Urothelium cell line (cell line): ENCODE data around the gene SPATA33.

Source experiments
- DNase-seq: peaks from one replicate; pipeline ENCODE4 v3.0.0; 2011; ENCODE audit warnings: low spot score, mixed read lengths
- FAIRE-seq: peaks from 2 replicates; lab custom pipeline; 2011; peaks lifted over from hg19 to GRCh38; lab: Jason Lieb, UNC

Gene SPATA33

GRCh38 chr16:89657442-89658220 lies at the start of gene SPATA33, which contains the start of gene CHMP1A:
SPATA33 (plus strand) TSS chr16:89657836; CDS start chr16:89657912, 76 bp downstream.
CHMP1A (minus strand) TSS chr16:89657708; CDS start chr16:89657588, 120 bp downstream.
- FAIRE-seq (peak; percentile 91), DNase-seq (peak; percentile 99)

GRCh38 chr16:89607937-89608740 lies 49.5 kb upstream of the SPATA33 start:
- FAIRE-seq (no peak), DNase-seq (no peak)

GRCh38 chr16:89610108-89610453 lies 47.6 kb upstream of the SPATA33 start:
- no peak for FAIRE-seq
- DNase-seq = no peak

DNA sequence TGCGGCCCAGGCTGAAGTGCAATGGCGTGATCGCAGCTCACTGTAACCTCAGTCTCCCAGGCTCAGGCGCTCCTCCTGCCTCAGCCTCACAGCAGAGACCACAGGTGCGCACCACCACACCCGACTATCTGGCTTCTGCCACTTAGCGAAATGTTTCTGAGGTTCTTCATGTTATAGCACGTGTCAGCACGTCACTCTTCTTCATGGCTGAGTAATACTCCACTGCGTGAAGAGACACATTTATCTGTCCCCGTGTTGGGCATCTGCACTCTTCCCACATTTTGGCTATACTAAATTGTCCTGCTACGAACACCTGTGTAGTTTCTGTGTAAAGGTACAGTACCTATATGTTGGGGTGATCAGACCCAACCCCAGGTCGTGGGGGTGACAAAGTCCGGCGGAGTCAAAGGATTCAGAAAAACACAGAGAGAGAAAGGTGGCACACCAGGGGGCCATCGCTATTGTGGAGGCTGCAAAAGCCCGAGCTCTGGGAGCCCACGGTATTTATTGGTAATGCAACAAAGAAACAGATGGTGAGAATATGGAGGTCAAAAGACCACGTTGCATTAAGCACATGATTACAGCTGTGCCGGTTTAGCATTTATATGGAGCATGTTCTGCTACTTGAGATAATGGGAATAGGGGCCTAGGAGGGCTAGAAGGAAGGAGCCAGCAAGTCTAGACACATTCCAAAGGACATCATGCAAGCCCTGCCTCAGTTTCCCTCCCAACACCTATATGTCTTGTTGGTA lies 45.0 kb upstream of the SPATA33 start:
- no peak for FAIRE-seq
- no peak for DNase-seq

GRCh38 chr16:89613231-89613953 lies 44.2 kb upstream of the SPATA33 start, which contains the start of gene DPEP1:
DPEP1 (plus strand) TSS chr16:89613642; CDS start chr16:89630411, 16,769 bp downstream.
- FAIRE-seq = no peak
- DNase-seq = no peak

GRCh38 chr16:89613954-89614459 lies 43.6 kb upstream of the SPATA33 start:
- no peak for DNase-seq

GRCh38 chr16:89615176-89615575 lies 42.5 kb upstream of the SPATA33 start:
- FAIRE-seq (no peak), DNase-seq (no peak)

More at GRCh38 chr16:89613954-89614459, 43.6 kb upstream of the SPATA33 start:
- FAIRE-seq = no peak

DNA sequence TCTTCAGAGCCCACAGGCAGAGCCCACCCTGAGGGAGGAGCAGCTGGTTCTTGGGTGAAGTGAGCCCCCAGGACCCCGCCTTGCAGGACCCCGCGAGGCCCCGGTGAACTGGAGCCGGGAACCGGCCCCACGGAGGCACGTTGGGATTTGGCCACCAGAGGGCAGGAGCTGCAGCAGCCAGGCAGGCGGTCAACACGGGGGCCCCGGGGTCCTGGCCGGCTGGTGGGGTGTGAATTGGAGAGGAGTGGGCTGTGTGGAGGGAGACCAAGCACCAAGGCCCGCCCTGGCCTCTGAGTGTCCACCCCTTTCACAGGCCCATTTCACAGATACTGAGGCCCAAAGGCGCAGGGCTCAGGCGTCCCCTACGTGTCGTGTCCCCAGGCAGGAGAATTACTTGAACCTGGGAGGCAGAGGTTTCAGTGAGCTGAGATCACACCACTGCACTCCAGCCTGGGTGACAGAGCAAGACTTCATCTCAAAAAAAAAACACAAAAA lies 42.0 kb upstream of the SPATA33 start:
- DNase-seq = no peak

DNA sequence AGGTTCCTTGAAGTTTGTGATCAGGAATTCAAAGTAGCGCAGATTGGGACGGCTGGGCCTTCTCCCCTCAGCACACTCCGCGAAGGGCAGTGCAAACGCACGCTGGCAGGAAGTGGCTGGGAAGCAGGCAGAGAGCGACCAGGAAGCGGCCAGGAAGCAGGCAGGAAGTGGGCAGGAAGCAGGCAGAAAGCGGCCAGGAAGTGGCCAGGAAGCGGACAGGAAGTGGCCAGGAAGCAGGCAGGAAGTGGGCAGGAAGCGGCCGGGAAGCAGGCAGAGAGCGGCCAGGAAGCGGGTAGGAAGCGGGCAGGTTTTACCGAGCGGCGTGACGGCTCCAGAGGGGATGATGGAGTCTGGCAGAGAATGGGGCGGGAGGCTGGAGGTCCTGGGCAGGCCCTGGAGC lies 41.0 kb upstream of the SPATA33 start:
- DNase-seq = no peak
- no peak for FAIRE-seq

More for the DNA sequence above, 42.0 kb upstream of the SPATA33 start:
- no peak for FAIRE-seq

- DNase-seq (no peak), FAIRE-seq (no peak)
Observed at GRCh38 chr16:89617036-89617435, 40.6 kb upstream of the SPATA33 start.

GRCh38 chr16:89618109-89618998 lies 39.3 kb upstream of the SPATA33 start:
- FAIRE-seq (peak; percentile 5), DNase-seq (no peak)

DNA sequence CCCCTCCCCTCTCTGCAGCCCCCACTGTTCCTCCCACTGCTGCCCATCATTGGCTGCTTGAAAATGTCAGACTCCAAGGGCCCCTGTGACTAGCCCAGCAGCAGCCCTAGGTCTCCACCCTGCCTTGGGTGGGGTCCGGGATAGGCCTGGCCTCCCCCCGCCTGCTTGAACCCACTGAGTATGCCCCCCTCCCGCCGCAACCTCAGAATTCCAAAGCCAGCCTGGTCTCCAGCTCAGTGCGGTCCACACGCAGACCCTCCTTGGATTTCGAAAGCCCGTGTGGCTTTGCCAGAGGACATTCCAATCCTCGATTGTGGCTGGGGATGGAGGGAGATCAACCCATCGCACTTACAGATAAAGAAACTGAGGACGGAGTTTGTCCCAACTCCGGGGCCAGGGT lies 37.8 kb upstream of the SPATA33 start:
- FAIRE-seq (no peak), DNase-seq (no peak)

GRCh38 chr16:89620406-89620841 lies 37.2 kb upstream of the SPATA33 start:
- FAIRE-seq (no peak), DNase-seq (no peak)

DNA sequence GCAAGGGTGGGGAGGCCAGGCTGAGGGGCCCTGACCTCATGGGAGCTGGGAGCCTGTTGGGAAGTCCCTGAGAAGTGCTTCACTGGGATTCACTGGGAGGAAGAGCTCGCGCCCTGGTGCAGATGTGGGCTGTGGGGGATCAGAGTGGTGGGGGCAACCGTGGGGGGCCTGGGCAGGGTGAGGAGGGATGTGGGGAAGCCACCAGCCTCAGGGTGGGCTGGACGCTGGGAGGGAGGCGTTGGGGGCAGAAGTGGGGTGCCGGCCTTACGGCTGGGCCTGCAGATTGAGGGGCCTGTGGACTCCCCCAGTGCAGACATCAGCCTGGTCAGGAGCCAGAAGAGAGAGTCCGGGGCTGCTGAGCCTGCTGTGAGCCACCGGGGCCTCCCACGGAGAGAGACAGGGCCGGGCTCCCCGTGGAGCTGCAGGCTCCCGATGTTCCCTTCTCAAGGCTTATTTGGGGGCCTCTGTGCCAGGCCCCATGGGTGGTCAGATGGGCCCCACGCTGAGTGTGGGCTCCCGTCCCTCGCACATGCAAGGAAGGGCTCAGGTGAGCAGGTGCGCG lies 36.4 kb upstream of the SPATA33 start:
- DNase-seq = no peak
- no peak for FAIRE-seq

DNA sequence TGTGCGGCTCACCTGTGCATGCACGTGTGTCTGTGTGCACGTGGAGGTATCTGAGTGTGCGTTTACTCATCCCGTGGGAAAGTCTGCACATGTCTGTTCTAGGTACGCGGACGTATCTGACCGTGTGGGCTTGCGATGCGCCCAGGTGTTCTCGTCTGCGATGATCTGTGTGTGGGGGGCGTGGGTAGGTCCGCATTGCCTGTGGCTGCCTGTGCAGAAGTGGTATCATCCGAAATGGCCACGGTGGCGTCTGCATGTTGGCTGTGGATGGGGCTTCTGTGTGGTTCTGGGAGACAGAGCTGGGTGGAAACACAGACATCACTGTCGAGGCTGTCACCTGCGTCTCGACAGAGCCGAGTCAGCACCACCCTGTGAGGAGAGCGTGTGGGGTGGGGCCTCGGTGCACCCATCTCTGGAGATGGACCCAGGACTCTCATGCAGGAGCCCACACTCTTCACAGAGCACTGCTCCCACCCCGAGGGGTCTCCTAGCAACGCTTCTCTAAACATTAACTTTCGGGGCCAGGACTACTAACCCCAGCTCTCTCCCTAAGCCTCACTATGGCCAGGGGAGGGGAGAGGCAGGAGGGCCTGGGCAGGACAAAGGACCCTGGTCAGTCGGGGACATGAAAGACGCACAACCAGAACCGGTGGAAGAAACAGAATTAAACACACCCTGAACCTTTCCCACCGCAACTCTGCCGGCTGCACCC lies 35.8 kb upstream of the SPATA33 start:
- no peak for DNase-seq
- FAIRE-seq = no peak

- no peak for FAIRE-seq
Observed at GRCh38 chr16:89623511-89624261, 34.0 kb upstream of the SPATA33 start.

More at GRCh38 chr16:89623511-89624261, 34.0 kb upstream of the SPATA33 start:
- DNase-seq = no peak
